ENCODE data around the gene KPNB1.

Gene KPNB1

DNA sequence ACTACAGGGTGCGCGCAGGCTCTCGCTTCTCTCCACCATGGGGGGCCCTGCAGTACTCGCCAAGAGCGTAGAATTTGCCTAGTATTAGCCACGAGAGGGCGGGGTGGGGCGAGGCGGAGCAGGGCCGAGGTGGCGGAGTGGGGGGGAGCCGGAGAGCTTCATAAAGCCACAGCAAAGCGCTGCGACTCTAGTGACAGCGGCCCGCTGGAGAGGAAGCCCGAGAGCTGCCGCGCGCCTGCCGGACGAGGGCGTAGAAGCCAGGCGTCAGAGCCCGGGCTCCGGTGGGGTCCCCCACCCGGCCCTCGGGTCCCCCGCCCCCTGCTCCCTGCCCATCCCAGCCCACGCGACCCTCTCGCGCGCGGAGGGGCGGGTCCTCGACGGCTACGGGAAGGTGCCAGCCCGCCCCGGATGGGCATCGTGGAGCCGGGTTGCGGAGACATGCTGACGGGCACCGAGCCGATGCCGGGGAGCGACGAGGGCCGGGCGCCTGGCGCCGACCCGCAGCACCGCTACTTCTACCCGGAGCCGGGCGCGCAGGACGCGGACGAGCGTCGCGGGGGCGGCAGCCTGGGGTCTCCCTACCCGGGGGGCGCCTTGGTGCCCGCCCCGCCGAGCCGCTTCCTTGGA, 83.4 kb downstream of the KPNB1 start, which contains the start of gene TBX21:
TBX21 (plus strand) TSS at position 190 of the 627 bp plus-strand sequence; CDS start at position 409, 219 bp downstream.
- peak; percentile 96 for DNase-seq

DNA sequence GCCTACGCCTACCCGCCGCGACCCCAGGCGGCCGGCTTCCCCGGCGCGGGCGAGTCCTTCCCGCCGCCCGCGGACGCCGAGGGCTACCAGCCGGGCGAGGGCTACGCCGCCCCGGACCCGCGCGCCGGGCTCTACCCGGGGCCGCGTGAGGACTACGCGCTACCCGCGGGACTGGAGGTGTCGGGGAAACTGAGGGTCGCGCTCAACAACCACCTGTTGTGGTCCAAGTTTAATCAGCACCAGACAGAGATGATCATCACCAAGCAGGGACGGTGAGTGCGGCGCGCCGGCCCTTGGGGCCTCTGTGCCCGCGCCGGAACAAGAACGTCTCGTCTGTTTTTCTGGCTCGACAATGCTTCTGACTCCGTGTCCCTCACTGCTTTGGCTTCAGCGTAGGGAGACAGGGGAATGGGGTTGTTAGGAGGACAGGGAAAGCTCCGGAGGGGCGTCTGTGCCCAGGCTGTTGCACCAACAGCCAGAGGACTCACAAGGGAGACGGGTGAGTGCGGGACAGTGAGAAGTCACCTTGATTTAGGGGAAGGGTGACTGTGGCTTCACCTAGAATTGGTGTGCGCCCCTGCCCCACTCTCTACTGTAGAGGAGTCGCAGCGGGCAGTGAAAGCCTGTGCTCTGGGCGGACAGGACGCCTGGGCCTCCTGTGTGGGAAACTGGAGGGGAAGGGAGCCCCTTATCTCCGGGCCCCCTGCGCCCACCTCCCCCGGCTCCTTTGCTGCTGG, 84.1 kb downstream of the KPNB1 start:
- no peak for DNase-seq

- no peak for DNase-seq
Measured at GRCh38 chr17:47735139-47735464, 85.4 kb downstream of the KPNB1 start.

All from Kasumi-1 (cell line).